ENCODE data around the gene CABP4.

Gene CABP4

GRCh38 chr11:67493548-67494370 lies 38.6 kb downstream of the CABP4 start:
- TF ChIP-seq ZNF274 (IDR thresholded peaks at IDR 0.05; ENCODE audit: low read depth, low read length): no peak
- H3K4me3 ChIP-seq (ENCODE audit: low read length): no peak overlapping the region

DNA sequence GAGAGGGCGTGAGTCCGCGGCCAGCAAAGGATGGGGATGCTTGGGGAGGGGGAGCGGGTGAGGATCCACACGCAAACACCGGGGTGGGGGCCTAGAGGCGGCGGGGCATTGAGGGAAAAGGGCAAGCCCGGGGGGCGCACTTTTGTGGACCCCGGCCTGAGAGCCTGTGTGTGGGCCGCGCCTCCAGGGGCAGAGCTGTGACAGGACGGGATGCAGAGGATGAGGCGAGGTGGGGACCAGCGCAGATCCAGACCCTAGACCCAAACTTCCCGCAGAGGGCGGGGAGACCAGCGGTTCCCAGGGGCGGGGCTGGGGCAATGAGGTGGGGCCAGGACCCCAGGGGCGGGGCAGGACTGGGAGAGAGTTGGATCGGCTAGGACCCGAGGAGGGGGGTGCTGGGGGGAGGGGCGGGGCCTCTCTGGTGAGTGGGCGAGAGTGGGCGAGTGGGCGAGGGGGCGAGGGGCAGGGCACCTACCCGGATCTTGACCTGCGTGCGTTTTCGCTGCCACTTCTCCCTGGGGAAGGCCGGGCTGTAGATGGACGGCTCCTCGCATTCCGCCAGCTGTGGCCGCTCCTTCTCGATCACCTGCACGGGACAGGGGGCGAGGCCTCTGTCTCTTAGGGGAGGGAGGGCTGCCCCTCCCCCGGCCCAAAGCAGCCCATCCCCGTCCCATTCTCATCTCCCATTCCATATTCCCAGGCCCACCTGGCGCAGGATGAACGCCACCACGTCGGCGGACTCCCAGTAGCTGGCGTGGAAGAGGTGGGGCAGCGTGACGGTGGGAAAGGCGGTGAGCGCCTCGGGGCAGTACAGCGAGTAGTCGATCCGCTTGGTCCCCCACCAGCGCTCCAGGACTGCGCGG lies 39.4 kb downstream of the CABP4 start:
- no peak for TF ChIP-seq ZNF274 (IDR thresholded peaks at IDR 0.05; ENCODE audit: low read depth, low read length)
- H3K4me3 ChIP-seq (ENCODE audit: low read length): no peak overlapping the region

DNA sequence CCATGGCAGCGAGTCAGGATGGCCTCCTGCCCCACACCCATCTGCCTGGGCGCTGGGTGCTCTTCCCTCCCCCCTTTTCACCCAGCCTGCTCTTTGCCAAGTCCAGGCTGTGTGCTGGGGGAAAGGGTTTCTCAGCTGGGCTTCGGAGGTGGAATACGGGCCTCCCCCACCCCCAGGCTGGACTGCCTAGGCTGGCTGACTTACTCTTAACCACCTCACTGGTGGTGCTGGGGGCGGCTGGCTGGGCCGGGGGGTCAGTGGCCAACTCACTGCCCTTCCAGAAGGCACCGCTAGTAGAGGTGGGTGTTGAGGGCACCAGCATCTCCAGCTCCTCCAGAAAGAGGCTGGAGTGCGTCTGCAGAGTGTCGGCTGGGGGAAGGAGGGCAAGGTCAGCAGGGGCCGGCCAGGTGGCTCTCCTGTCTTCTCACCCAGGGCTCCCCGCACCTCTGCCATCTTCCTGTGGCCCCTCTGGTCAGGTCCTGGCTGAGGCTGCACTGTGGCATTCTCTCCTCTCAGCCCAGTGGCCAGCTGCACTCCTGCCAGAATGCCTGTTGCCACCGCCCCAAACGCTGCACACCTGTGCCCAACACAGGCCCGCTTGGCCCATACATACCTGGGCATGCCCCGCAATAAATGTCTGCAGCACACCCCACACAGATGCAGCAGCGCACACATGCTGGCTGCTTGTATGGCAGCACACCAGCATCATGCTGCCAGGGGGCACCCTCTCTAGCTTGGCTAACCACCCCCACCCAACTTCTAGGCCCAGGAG lies 40.3 kb downstream of the CABP4 start:
- TF ChIP-seq ZNF274 (IDR thresholded peaks at IDR 0.05; ENCODE audit: low read depth, low read length): no peak
- no peak overlapping the region for H3K4me3 ChIP-seq (ENCODE audit: low read length)

DNA sequence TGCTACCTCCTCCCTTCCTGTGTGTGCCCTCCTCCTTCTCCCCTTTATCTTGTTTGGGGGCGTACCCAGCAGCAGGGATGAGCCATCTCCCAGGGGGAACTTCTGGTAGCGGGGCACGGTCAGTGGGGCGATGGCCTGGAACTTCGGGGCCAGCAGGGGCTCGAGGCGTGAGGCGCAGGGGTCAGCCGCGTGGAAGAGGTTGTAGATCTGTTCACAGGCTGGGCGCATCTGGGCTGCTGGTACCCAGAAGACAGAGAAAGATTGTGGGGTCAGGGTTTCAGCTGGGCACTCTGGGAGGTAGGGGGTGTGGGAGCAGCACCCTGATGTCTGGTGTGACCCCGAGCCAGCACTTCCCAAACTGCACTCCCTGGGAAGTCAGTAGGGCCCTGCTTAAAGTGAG lies 41.0 kb downstream of the CABP4 start:
- no peak for TF ChIP-seq ZNF274 (IDR thresholded peaks at IDR 0.05; ENCODE audit: low read depth, low read length)
- H3K4me3 ChIP-seq (ENCODE audit: low read length): no peak overlapping the region

GRCh38 chr11:67497656-67498291 lies 42.6 kb downstream of the CABP4 start:
- no peak for TF ChIP-seq ZNF274 (IDR thresholded peaks at IDR 0.05; ENCODE audit: low read depth, low read length)
- no peak overlapping the region for H3K4me3 ChIP-seq (ENCODE audit: low read length)

- H3K4me3 ChIP-seq (ENCODE audit: low read length): no peak overlapping the region
- TF ChIP-seq ZNF274 (IDR thresholded peaks at IDR 0.05; ENCODE audit: low read depth, low read length): no peak
Observed at GRCh38 chr11:67498544-67498972, 43.4 kb downstream of the CABP4 start.

DNA sequence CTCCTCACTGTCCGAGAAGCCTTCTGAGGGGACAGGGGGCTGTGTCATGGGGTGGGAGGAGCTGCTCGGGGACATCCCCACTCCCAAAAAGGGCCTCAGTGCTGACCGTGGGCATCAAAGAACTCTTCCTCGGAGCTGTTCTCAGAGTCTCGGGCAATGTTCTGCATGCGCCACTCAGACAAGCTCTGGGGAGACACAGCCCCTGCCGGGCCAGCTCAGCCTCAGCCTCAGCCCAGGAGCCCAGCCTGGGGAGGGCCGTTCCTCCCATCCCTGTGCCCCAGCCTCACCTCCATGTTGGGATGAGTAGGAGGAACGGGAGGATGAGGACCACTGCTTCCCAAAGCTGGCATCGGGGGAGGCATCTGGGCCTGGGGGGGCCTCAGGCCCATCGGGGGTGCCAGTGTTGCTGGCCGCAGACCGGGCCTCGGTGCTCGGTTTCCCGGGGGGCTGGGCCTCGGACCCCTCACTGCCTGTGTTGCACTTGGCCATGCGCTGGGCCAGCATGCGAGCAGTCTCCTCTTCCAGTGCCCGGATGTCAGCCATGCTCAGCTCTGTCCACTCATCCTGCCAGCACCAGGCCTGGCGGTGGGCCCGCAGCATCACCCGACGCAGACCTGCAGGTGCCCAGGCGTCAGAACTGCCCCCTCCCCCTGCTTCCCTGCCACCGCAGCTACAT lies 44.8 kb downstream of the CABP4 start:
- H3K4me3 ChIP-seq (ENCODE audit: low read length): no peak overlapping the region
- no peak for TF ChIP-seq ZNF274 (IDR thresholded peaks at IDR 0.05; ENCODE audit: low read depth, low read length)

- H3K4me3 ChIP-seq (ENCODE audit: low read length): no peak overlapping the region
- TF ChIP-seq ZNF274 (IDR thresholded peaks at IDR 0.05; ENCODE audit: low read depth, low read length): no peak
Observed at GRCh38 chr11:67500484-67500821, 45.3 kb downstream of the CABP4 start.

DNA sequence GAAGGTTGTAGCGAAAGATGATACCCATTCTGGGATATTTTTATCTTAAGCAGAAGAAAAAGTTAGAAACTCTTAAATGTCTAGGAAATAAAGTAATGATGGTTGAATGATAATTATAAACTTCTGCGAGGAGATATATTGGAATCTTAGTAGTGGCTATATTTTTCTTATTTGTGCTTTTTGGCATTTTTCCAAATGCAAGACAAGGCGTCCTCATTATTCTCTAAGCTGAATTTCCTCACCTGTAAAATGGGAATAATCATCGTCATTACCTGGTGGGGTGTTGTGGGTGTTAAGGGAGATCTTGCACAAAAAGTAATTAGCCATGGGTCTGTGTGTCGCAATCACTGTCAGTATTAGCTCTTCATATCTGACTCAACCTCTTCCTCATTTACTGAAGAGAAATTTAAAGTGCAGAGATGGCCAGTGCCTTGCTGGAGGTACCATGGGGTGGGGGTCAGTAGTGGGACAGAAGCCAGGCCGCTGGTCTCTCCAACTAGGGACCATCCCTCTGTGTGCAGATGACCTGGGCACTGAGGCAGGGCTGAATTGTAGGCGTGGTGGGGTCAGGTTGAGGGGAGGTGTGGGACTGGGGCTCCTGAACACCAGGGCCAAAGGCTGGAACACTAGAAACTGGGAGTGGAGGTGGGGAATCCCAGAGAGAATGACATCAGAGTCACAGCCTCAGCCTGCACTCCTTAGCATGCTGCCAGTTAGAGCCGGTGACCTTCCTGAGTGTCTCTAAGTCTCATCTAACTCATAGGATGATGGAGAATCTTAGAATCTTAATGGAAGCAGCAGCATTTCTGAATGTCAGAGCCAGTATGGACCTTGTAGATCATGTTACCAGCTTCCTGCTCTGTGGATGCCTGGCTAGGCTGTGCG lies 45.9 kb downstream of the CABP4 start:
- no peak overlapping the region for H3K4me3 ChIP-seq (ENCODE audit: low read length)

DNA sequence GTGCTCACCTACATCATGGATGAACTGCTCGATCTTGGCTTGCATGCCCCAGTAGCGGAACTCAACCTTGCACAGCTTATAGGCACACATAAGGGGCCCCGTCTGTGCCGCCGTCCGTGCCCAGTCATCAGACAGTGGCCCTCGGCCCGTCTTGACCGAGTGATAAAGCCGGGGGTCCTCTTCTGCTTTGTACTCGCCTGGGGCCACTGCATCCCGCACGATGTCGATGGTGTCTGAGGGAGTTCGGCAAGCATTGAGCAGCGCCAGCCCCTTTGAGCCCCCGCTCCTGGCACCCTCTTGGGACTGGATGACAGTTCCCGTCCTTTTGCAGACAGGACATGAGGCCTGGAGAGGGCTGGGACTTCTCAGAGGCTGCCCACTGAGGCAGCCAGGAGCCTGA lies 46.7 kb downstream of the CABP4 start:
- no peak overlapping the region for H3K4me3 ChIP-seq (ENCODE audit: low read length)
- TF ChIP-seq ZNF274 (IDR thresholded peaks at IDR 0.05; ENCODE audit: low read depth, low read length): no peak

More for the DNA sequence above, 45.9 kb downstream of the CABP4 start:
- no peak for TF ChIP-seq ZNF274 (IDR thresholded peaks at IDR 0.05; ENCODE audit: low read depth, low read length)

DNA sequence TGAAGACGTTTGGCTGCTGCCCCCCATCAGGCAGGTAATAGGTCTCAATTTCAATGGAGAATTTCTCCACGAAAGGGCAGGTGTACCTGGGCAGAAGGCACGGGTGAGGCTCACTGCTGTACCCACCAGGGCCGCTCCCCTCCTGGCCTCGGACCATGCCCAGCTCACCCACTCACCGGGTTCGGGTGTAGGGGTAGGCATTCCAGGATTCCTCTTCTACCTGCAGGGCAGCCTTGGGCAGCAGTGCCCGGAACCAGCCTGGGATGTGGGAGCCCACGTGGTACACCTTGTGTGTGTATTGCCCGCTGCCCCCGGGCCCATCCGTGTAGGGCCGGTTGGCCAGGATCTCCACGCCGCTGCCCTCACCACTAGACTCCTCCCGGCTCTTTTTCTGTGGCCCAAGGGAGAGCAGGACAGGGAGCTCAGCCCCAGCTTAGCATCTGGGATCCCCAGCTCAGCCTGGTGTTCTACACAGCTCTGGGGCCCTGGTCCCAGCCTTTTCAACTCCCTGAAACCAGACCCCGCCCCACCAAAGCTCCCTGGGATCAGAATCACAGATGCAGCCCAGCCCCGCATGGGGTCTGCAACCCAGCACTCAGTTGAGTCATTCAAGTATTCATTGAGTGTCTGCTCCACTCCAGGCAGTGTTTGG lies 47.3 kb downstream of the CABP4 start:
- H3K4me3 ChIP-seq (ENCODE audit: low read length): no peak overlapping the region
- no peak for TF ChIP-seq ZNF274 (IDR thresholded peaks at IDR 0.05; ENCODE audit: low read depth, low read length)

All from GM08714 (cell line).